GM10847 (cell line): ENCODE measurements around the gene RABGGTA.

Experiments used
- POLR2A ChIP-seq: IDR thresholded peaks from 2 replicates; pipeline ENCODE4 v1.6.1; 2011; ENCODE audit not compliant: insufficient read length; ENCODE audit errors: extremely low read depth

RABGGTA gene

DNA sequence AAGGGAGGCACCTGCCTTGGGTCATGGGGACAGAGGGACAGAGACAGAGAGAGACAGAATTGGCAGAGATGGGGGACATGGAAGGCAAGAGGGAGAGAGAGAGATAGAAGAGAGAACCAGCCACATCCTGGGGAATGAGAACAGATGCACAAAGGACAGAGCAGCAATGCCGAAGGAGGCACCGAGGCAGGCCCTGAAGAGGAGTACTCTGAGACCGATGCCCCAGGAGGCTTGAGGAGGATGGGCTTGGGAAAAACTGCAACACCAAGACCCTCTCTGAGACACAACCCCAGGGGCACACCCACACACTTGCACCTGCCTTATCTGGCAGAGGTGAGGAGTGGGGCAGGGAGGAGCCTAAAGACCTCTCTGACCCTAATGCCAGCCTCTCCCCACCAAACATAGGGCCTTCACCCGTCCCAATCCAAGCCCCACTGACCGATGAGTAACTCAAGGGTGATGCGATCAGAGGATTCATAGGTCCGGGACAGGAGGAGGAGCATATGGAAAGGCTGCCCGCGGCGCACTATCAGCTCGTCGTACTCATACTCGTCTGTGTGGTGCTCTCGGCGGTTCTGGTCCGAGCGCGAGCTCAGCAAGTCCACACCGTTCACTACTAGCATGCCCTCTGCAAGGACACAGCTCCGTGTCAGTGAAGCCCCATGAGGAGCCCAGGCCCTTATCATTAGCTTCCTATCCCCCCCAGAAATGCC, 10.0 kb downstream of the RABGGTA start:
- no peak for TF ChIP-seq POLR2A

GRCh38 chr14:24260780-24261157, 10.6 kb downstream of the RABGGTA start:
- TF ChIP-seq POLR2A: no peak

DNA sequence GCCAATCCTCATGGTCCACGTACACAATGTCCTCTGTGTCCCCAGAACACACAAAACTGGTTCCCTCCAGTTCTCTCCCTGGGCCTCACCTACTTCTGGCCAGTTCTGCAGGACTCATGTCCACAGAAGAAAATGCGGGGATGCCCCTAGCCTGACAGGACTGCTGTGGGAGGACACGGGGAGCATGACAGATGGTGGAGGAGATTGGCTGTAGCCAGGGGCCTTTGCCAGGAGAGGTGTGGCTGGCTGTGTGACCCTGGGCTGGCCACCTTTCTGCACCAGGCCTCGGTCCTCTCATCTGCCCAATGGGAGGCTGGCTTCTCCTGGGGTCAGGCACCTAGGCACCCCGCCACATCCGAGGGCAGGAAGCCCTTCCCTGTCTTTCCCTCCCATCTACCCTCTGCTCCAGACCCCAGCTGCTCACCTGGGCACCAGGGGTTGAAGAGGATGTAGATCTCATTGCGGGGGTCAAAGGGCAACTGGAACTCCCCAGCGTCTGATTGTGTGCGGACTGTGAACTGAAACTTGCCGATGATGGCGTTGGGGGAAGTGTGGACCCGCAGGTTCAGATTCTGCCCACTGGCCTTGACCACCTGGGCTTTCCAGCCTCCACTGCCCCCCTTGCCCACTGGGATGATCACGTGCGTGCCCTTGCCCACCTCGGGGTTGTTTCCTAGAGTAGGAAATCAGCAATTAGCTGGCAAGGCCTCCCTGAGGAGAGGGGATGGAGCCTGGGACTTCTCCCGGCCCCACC, 11.2 kb downstream of the RABGGTA start:
- TF ChIP-seq POLR2A: no peak

GRCh38 chr14:24259282-24260025, 11.9 kb downstream of the RABGGTA start:
- no peak for TF ChIP-seq POLR2A

- no peak for TF ChIP-seq POLR2A
Measured at GRCh38 chr14:24258548-24259265, 12.7 kb downstream of the RABGGTA start.

DNA sequence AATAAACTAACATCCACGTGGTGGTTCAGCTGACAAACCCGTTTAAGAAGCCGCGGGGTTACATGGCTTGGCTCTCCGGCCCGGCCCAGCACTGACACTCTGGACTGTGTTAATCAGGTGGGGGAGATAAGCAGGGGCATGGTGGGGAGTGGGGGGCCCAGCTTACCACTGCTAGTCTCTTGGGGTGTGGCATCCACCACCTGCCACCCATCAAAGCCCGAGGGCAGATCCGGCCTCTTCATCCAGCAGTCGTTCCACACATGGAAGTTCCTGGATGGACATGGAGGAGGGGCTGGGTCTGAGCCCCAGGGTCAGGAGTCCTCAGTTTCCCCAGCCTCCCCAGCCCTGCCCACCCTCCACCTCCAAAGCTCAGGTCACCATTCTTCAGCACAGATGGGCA, 13.3 kb downstream of the RABGGTA start:
- no peak for TF ChIP-seq POLR2A

DNA sequence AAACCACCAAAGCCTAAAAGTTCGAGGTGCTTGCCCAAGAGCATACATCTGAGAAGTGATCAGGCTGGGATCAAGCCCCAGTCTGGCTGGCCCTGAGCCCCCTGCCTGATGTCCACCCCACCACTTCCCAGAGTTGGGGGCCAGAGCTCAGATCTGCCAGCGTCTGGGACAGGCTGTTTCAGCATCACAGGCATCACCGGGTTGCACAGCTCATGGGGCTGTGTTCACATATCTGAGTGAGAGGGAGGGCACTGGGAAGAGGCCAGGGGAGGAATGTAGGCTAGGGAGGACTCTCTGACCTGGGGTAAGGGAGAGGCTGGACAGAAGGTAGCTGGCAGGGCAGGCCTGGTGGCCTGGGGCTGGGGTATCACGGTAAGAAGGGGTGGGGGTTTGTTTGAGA, 14.4 kb downstream of the RABGGTA start:
- no peak for TF ChIP-seq POLR2A

DNA sequence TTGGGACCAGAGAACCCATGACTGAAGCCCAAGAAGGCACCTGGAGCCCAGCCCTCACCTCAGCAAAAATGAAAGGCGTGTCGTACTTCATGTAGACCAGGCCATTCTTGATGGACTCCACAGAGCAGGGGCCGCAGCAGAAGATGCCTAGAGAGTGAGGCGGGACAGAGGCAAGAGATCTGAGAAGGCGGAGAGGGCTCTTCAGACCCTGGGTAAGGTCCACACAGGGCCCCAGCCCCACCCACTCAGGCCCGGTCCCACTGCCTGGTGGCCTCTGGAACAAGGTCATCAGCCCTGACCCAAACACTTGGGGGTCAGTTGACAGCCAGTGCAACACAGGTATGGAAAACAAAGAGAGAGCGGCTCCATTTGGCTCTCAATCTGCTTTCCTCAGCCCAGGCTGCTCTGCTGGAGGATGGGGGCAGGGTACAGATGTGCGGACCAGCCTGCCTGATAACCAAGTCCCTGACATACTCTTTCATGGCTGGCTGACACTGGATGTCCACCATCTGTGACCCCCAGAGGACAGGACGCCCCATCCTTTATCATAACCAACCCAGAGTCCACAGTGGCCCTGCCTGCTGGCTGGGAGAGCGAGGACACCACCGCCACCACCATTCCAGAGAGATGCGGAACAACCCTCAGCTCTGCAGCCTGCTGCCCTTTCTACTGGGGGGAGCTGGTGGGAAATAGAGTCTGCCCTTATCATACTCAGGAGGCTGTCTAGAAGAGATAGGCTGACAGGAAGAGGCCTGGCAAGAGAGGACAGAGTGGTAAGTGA, 15.3 kb downstream of the RABGGTA start:
- no peak for TF ChIP-seq POLR2A

- no peak for TF ChIP-seq POLR2A
Measured at GRCh38 chr14:24255438-24255837, 16.0 kb downstream of the RABGGTA start.

- no peak for TF ChIP-seq POLR2A
Measured at GRCh38 chr14:24254630-24255392, 16.6 kb downstream of the RABGGTA start.

DNA sequence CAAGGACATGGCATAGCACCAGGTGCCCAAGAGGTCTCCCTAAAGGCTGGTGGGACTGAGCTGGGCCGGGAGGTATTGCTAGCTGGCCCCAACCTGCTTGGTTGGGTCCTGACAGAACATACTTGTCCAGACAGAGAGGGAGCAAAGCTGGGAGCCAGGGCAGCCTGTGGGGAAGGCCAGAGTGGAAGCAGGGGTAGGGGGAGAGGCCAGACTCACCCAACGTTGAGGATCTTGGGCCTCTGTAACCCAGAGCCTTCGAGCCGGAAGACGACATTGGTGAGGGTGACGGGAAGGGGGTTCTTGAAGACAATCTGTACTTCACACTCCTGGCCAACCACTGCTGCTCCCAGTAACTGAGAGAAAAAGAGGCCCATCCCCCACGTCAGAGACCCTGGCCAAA, 17.5 kb downstream of the RABGGTA start:
- no peak for TF ChIP-seq POLR2A

GRCh38 chr14:24252289-24253124, 18.9 kb downstream of the RABGGTA start:
- no peak for TF ChIP-seq POLR2A

DNA sequence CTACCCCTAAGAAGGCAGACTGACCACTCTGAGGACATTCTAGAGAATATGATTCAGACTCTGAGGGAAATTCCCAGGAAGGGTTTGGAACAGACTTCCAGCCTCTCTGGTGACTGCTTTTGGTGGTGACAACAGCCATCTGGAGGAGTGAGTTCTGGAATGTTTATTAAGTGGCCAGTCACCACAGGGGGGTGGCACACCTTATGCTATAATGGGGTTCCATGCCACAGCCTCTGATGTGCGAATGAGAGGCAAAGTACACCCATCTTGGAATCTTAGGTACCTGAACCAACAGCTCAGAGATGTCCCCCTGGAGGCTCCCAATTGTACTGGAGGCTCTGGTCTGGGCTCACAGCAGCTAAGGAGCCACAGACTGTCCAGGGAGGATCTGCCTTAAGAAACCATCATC, 19.5 kb downstream of the RABGGTA start:
- TF ChIP-seq POLR2A: no peak
